ENCODE results near the gene EXOC4.

EXOC4 gene

DNA sequence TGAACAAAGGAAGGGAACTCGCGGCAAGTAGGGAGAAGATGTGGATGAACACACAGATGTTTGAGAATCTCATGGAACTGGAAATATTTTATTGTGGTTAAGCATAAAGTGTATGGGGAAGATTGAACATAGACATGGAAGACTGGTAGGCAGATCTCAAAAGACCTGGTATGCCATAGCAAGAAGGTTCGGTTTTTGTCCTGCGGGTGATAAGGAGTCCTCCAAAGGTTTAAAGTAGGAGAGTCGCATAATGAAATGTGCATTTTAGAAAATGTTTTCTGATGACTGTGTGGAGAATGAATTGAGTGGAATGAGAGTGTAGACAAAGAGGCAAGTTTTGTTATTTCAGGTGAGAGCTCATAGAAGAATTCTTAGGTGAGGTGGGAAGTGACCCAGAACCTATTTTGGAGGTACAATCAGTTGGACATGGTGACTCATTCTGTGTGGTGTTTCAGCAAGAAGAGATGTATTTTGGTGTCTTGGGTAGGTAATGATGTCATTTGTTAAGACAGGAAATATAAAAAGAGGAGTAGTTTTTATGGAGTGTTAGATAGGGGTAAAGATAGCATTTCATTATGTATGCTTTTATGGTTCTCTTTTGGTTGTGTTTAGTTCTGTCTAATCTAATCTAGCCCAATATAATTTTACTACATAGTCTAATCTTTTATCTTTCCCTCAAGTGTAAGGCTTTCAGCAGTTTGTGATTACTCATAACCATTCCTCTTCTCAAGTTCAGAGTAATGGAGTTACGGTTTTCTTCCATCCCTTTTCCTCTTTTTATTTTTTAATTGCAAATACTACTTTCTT lies 239.2 kb downstream of the EXOC4 start:
- DNase-seq (ENCODE audit: low spot score): no peak

DNA sequence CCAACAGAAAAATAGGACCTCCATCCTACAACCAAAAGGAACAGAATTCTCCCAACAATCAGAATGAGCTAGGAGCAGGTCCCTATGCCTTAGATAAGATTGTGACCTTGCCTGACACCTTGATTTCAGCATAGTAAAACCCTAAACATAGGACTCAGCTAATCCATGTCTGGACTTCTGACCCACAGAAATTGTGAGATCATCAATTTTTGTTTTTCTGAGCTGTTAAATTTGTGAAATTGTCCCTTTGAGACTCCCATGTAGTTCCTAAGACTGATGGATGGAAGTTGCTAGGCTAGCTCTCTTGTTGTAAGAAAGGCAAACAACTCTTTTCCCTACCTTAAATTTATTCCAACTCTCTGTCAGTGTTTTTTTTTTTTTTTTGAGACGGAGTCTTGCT lies 244.2 kb downstream of the EXOC4 start:
- DNase-seq (ENCODE audit: low spot score): no peak

DNA sequence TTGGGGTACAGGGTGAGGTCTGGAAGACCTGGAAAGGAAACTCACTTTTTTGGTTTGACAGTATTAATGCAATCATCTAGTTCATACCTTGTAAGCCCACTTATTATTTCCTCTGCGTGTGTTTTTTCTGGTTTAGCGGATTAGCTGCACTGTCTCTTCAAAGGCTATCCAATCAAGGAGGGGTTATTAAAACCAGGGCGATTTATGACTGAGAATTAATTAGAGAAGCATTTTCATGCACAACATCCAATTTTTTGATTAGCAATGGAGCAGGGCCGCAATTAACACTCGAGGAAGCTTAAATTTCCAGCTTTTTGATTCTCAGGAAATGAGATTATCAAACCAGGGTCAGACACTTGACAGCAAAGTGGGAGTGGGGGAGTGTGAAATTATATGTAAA lies 248.9 kb downstream of the EXOC4 start:
- DNase-seq (ENCODE audit: low spot score): no peak

DNA sequence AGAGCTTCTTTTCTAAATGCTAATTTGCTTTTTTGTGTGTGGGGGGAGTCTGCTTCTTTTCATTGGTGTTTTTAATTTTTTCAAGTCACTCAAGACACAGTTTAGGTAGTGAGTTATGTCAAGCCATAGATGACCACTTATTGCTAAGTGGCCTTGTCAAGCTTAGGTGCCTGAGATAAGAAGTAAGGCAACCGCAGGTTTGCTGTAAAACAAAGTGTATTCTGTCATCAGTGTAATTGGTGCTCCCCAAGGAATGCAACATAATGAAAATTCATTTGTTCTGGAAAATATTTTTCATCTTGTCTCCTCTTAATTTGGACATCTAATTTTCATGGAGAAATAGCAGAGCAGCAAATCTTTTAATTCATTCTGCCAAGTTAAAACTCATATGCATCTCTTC lies 249.6 kb downstream of the EXOC4 start:
- no peak for DNase-seq (ENCODE audit: low spot score)

DNA sequence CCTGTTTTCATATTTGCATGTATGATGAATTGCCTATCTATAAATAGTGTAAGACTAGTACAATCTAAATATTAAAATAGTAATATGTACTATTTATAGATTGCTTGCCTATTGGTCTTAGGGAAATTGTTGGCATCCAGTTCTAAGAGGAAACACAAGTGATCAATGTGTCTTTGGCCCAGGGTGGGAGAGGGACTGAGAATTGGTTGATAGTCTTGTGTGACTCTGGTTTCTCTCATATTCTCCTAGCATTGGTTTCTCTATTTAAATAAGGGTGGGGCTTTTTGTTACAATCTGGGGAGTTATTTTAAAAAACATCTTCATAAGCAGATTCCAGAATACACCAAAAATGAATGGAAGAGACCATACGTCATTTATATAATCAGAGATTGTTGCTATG lies 250.1 kb downstream of the EXOC4 start:
- DNase-seq (ENCODE audit: low spot score): no peak

DNA sequence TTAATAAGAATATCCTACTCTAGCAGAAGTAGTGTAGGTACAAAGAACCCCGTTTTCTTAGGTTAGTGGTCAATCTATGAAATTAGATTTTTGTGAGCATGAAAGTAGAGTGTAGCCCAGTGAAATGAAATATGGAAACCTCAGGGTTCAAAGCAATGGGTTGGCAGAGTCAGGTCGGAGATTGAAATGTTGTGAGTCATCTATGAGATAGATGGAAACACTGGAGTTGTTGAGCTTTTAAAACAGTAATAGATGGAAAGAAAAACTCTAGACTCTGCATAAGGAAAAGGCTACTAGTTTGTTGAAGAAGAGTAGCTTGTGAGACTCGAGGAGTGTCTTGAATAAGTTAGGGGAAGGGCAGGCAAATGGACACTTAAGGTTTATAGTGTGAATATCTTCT lies 251.9 kb downstream of the EXOC4 start:
- no peak for DNase-seq (ENCODE audit: low spot score)

DNA sequence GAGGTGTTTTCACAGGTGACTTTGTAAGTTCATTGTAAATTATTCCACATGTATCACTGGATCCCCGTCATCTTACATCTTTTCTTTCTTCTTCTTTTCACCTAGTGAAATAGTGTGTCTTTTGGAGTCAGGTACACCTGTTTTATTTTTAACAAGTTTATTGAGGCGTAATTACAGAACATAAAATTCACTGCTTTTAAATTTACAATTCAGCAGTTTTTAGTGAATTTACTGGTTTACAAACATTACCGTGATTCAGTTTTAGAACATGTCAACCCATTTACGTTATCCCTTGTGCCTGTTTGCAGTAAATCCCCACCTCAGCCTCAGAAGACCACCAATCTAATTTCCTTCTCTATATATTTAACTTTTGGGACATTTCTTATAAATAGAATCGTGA lies 256.9 kb downstream of the EXOC4 start:
- DNase-seq (ENCODE audit: low spot score): no peak

DNA sequence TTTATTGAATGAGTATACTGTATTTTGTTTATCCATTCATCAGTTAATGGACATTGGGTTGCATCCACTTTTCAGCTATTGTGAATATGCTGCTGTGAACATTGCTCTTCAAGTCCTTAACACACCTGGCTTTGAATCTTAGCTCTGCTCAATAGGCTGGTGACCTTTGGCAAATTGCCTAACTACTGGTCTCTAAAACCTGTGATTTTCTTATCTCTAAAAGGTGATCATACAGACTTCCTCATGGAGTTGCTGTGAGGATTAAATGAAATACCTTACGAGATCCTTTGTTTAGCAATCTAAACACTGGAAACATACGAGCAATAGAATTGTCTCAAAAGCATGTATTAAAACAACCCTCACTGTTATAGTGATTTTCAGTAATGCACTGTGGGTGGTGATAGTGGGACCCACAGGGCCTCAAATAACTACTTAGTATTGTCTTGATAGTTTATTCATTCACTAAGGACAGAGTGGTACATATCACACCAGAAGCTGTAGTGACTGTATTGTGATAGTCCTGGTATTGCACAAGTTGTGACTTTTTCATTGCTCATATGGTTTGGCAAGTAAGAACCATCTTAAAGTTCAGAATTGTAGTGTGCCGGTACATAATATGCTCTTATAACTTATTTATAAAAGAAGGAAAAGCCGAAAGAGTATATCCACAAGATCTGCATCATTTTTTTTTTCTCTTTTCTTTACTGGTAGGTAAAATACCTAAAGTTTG lies 257.6 kb downstream of the EXOC4 start:
- no peak for DNase-seq (ENCODE audit: low spot score)

DNA sequence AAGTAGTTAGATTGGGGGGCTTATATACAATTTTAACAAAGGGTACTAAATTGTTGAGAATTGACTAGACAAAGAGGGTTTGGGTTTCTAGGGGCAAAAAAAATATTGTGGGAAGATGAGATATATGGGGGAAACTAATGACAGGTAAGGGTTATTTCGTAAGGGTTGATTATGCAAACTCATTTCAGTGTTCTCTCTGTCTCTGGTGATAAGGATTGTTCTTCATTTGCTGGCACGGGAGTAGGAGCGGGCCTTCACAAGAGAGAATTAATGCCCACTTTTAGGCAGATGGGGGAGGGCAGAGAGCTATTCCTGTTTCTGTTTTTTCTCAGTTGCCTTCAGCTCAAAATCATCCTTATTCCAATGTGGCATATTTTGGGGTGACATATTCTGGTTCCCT lies 258.4 kb downstream of the EXOC4 start:
- no peak for DNase-seq (ENCODE audit: low spot score)

DNA sequence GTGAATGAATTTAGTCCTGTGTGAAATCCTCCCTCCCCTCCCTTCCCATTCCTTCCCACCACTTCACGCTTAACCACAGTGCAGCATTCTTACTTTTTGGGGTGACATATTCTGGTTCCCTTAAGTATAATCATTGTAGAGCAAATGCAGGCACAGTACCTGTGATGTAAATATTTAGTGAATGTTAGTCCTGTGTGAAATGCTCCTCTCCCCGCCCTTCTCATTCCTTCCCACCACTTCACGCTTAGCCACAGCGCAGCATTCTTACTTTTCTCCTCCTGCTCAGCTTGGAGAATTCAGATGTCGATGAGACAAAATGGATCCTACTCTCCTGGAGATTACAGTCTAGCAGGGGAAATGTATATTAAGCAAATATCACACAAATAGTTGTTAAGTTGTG lies 258.8 kb downstream of the EXOC4 start:
- DNase-seq (ENCODE audit: low spot score): no peak

DNA sequence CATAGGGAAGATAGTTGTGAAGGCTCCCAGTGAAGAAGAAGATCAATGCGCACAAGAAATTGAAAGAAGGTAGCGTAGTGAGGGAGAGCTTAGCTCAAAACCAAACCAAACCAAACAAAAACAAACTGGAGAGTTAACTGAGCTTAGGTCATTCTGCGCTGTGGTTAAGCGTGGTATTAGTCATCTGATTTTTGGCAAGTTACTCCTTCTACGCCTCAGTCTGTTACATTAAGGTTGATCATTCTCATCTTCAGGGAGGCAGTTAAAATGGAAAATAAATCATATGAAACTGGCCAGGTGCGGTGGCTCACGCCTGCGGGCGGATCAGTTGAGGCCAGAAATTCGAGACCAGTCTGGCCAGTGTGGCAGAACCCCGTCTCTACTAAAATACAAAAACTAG lies 259.7 kb downstream of the EXOC4 start:
- no peak for DNase-seq (ENCODE audit: low spot score)

DNA sequence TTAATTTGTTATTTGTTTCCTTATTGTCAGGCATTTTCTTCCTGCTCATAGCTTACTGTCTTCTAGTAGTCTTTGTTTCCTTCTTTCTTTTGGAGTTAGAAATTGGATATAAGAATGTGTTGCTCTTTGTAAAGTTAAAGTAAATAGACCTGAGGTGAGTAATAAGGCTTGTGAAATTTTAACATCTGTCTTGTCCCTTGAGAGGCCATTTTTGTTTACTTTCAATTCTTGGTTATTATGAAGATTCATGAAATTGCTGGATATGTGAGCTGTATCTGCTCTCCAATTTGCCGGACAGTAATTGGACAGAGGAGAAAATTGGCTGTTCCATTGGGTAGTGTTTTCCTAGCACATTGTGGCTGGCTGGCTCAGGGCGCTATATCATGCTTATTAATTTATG lies 260.7 kb downstream of the EXOC4 start:
- DNase-seq (ENCODE audit: low spot score): peak; percentile 9

DNA sequence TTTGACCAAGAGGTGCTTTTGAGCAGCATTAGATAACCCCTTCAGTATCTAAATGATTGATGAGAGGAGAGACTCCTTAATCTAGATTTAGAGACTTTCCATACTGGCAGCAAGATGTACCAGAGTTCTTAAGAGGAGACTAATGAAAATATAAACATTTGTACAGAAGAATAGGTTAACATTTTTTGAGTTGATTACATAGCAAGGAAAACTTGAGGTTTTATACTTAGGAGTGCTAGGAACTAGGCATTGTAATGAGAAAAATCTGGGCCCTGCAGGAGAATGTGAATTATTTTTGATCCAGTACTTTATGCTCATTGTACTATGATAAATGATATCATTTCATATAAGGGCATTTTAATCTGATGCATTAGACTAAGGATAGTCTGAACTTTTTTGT lies 261.7 kb downstream of the EXOC4 start:
- no peak for DNase-seq (ENCODE audit: low spot score)

DNA sequence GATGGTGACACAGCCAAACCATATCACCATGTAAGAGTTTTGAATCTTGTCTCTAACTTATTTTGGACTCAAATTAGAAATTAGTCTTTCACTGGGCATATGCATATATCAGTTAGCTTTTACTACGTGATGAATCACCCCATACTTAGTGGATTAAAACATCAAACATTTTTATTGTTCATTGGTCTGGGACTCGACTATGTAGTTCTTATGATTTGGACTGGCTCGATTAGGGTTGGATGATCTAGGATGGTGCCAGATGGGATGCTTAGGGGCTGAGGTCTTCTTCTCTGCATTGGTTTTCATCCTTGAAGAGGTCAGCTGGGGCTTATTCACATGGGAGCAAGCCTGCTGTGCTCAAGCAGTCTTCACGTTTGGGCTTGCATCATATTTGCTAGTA lies 264.9 kb downstream of the EXOC4 start:
- DNase-seq (ENCODE audit: low spot score): no peak

DNA sequence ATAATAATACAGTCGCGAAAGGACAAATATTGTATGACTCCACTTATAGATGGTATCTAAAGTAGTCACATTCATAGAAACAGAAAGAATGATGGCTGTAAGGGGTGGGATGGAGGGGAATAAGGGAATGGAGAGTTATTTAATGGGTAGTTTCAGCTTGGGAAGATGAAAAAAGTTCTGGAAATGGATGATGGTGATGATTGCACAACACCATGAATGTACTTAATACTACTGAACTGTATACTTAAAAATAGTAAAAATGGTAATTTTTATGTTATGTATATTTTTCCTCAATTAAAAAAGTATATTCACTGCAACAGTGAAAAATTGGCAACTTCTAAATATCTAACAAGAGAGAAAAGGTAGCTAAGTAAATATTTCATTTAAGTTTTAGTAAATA lies 265.8 kb downstream of the EXOC4 start:
- no peak for DNase-seq (ENCODE audit: low spot score)

DNA sequence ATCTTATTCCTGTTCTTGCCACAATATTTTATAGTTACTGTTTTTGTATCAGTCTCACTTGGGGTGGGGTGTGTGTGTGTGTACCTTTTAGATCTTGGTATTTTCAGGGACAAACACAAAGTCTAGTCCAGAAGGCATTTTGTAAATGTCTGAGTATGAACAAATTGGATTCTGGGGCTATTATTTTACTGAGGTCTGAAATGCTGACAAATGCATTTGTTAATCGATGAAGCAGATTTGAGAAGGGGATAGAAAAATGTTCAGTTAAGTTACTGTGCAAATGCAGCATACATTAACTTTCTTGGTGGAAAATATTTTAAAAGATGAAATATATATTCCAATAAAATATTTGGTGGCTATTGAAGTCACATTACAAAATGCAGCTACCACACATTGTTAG lies 267.4 kb downstream of the EXOC4 start:
- no peak for DNase-seq (ENCODE audit: low spot score)

DNA sequence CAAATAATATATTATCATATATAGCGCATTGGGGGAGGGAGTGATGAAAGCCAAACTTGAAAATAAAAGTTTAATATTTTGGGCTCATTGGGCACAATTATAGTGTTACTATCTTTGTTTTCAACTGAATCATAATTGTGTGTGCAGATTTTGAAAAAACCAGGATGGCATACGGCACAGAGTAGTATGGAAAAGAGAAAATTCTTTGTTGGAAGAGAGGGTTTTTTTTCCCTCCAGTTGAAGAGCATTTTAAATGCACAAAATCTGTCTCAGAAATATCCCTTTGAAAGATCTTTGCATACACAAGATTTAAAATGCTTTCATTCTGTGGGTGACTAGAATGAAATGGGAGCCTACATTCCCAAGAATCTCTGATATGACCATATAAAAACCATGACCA lies 269.6 kb downstream of the EXOC4 start:
- no peak for DNase-seq (ENCODE audit: low spot score)

DNA sequence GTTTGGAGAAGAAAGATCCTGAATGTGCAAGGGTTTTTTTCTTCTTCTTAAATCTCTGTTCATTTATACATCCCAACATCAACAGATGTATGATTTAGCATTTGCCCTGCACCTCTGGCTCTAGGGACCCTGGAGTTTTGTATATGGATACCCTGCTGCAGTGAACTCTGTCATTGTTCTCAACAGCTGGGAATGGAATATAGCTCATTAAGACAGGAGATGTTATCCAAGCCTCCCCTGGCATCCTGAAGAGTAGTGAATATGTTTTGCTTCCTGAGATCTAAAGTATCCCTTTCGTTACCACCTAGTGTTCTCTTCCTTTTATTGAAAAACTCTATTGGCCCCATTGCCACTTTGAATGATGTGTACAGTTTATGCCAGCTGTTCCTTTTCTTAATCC lies 275.9 kb downstream of the EXOC4 start:
- no peak for DNase-seq (ENCODE audit: low spot score)

DNA sequence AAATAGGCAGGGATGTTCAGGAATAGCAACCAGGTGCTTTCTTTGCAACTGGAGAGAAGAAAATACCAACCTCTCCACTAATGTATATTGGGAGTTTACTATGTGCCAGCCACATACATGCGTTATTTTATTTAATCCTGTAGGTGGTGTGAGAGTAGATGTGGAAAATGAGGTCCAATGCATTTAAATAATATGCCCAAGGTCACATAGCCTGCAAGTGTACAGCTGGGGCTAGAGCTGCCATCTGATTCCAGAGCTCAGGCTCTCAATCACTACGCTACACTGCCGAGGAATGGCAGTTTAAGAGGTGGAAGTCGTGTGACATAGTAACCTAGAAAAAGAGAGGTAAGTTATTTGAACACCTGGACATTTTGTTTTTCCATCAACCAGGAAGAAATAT lies 277.0 kb downstream of the EXOC4 start:
- DNase-seq (ENCODE audit: low spot score): no peak

DNA sequence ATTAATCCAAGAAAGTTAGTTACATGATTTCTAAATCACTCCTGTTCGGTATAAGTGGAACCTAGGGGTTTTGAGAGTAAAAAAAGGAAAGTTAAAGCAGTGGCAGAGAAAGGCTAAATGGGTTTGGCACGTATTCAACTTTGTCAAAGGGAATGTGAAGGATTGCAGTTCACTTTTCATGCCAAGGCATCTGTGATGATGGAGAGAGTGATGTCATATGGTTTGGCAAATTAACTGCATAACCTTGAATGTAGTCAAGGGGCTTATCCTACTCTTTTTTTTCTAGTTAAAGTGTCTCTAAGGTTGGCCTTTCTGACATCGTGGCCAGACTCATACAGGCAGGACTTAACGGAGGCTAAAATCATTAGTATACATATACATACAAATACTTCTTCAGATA lies 277.8 kb downstream of the EXOC4 start:
- DNase-seq (ENCODE audit: low spot score): no peak

DNA sequence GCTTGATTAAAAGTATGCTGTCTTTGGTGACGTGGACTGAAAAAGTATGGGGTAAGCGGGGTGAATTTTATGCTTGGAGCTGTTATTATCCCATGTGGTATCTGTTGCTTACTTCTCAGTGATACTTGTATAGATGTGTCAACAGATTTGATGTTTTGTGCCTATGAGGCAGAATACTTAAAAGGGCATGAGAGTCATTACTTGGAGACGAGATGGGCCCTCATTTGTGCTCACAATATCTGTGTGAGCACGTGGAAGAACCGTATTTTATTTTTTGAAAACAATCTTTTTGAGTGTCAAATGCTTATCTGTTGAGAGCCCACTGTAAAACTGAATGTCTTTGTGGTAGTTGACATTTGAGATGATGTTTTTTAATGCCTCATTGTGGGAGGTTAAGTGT lies 281.9 kb downstream of the EXOC4 start:
- no peak for DNase-seq (ENCODE audit: low spot score)

DNA sequence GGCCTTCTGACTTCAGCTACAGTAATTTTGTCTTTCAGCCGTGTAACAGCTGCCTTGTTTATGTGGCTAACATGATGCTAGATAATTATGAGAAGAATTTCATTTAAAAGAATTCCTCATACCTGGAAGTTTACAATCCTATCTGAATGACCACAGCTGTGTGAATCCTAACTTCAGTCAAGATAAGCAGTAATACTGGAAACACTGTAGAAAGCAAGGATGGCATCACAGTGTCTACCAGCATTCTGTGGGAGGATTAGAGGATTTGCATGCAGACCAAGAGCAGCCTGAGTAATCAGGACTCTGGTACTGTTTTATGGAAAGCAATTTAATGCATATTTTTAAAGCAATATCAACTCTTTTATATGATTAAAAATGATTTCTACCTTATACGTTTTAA lies 282.4 kb downstream of the EXOC4 start:
- no peak for DNase-seq (ENCODE audit: low spot score)

DNA sequence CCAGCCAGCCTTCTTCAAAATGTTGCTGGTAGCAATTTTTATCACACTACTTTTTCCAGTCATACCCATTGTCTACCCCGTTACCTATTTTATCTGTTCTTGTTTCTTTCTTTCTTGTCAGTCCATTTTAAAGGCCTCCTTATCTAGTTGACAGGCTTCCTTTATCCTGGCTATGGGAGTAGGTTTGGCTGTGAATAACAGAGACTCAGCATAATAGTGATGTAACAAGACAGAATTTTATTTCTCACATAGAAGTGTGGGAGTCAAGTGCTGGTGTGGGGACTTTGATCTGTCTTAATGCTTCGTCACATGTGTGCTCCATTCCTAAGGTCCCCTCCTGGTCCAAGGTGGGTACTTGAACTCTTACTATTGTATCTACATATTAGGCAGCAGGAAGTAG lies 283.6 kb downstream of the EXOC4 start:
- DNase-seq (ENCODE audit: low spot score): no peak

DNA sequence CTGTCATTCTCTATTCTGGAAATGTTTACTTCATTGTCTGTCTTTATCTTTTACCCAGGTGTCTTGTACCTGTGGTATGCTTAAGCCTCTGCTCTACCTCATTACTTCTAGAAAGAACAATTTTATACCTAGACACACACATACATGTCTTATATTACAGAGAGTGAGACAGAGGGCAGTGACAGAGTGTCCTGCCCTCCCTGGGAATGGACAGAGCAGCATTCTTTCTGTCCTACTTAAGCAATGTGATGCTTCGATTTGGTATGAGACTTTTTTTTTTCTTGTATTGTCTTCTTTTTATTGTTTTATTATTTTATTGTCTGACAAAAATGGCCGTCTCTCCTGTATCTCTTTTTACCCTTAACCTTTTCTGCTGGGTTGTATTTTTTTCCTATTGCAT lies 286.1 kb downstream of the EXOC4 start:
- DNase-seq (ENCODE audit: low spot score): no peak
